ENCODE data around the gene C1orf50. TPM values are rescaled to one million over a fixed set of nuclear protein-coding genes. Genes with fewer than 3 reads are reported as not detected.
A peak's percentile ranks its signal among the peaks of the same experiment; 100 is the strongest.

The C1orf50 gene
- total RNA-seq, 2 donors from 2014 or later, result 3.0 to 3.6 TPM

GRCh38 chr1:42777852-42778251 lies 10.8 kb downstream of the C1orf50 start:
- no peak for DNase-seq (ENCODE audit: low spot score)
- H3K4me1 ChIP-seq, result no peaks in the 10 kb centered on the region
- no peak overlapping the region for H3K4me3 ChIP-seq
- no peak overlapping the region for H3K27ac ChIP-seq
- no peaks in the 10 kb centered on the region for H3K27me3 ChIP-seq
- H3K9me3 ChIP-seq, result no peaks in the 10 kb centered on the region
- TF ChIP-seq CTCF (IDR thresholded peaks at IDR 0.05), result peak; percentile 37 to 66
- H3K36me3 ChIP-seq, result peaks cover 41% of the 10 kb centered on the region

GRCh38 chr1:42779725-42780124 lies 12.7 kb downstream of the C1orf50 start:
- Histone ChIP-seq H3K27me3 (no peaks in the 10 kb centered on the region), H3K27ac (no peak overlapping the region), H3K9me3 (no peaks in the 10 kb centered on the region), H3K36me3 (peaks cover 31% of the 10 kb centered on the region), H3K4me1 (peaks cover 0 to under 1% of the 10 kb centered on the region in 2 donors), H3K4me3 (no peak overlapping the region)
- no peak for DNase-seq (ENCODE audit: low spot score)
- no peak for TF ChIP-seq CTCF (IDR thresholded peaks at IDR 0.05)

- H3K4me1 ChIP-seq, result peaks cover 0 to 5% of the 10 kb centered on the region in 2 donors
- H3K36me3 ChIP-seq, result peaks cover 27% of the 10 kb centered on the region
- no peak for DNase-seq (ENCODE audit: low spot score)
- H3K27me3 ChIP-seq, result no peaks in the 10 kb centered on the region
- H3K4me3 ChIP-seq, result no peak overlapping the region
- no peak for TF ChIP-seq CTCF (IDR thresholded peaks at IDR 0.05)
- no peak overlapping the region for H3K27ac ChIP-seq
- H3K9me3 ChIP-seq, result no peaks in the 10 kb centered on the region
These were observed 13.1 kb downstream of the C1orf50 start for GRCh38 chr1:42780176-42780575.

- H3K9me3 ChIP-seq, result no peaks in the 10 kb centered on the region
- peaks cover 0 to 8% of the 10 kb centered on the region in 2 donors for H3K4me1 ChIP-seq
- DNase-seq (ENCODE audit: low spot score), result no peak
- TF ChIP-seq CTCF (IDR thresholded peaks at IDR 0.05), result no peak
- no peak overlapping the region for H3K4me3 ChIP-seq
- H3K27me3 ChIP-seq, result no peaks in the 10 kb centered on the region
- no peak overlapping the region for H3K27ac ChIP-seq
- no peaks in the 10 kb centered on the region for H3K36me3 ChIP-seq
These were observed 16.0 kb downstream of the C1orf50 start for GRCh38 chr1:42783092-42783491.

GRCh38 chr1:42784547-42784945 lies 17.5 kb downstream of the C1orf50 start:
- no peak for TF ChIP-seq CTCF (IDR thresholded peaks at IDR 0.05)
- H3K9me3 ChIP-seq, result no peaks in the 10 kb centered on the region
- H3K27ac ChIP-seq, result no peak overlapping the region
- no peaks in the 10 kb centered on the region for H3K27me3 ChIP-seq
- no peaks in the 10 kb centered on the region for H3K36me3 ChIP-seq
- peak overlapping the region in 1 of 2 donors; percentile 53 for H3K4me3 ChIP-seq
- no peak for DNase-seq (ENCODE audit: low spot score)
- peaks cover 0 to 8% of the 10 kb centered on the region in 2 donors for H3K4me1 ChIP-seq

GRCh38 chr1:42784946-42785693 lies 18.1 kb downstream of the C1orf50 start, which contains the start of gene TMEM269:
Gene TMEM269 (plus strand): TSS chr1:42784991. CDS start chr1:42789894, 4,903 bp downstream.
- TF ChIP-seq CTCF (IDR thresholded peaks at IDR 0.05), result no peak
- H3K4me1 ChIP-seq, result peaks cover 0 to 8% of the 10 kb centered on the region in 2 donors
- H3K36me3 ChIP-seq, result no peaks in the 10 kb centered on the region
- peak within 1 kb of the TSS; percentile 17 to 53 for H3K4me3 ChIP-seq
- H3K9me3 ChIP-seq, result no peaks in the 10 kb centered on the region
- no peaks in the 10 kb centered on the region for H3K27me3 ChIP-seq
- no peak for DNase-seq (ENCODE audit: low spot score)
- no peak within 1 kb of the TSS for H3K27ac ChIP-seq
